NCI-H2171 treated with DMSO at 0.1 percent for 48 hours (cell line): ENCODE data around the gene ABLIM3.

Experiments
- DNase-seq: peaks from one replicate; lab custom pipeline; 2025; lab: John Stamatoyannopoulos, UW

The ABLIM3 gene

DNA sequence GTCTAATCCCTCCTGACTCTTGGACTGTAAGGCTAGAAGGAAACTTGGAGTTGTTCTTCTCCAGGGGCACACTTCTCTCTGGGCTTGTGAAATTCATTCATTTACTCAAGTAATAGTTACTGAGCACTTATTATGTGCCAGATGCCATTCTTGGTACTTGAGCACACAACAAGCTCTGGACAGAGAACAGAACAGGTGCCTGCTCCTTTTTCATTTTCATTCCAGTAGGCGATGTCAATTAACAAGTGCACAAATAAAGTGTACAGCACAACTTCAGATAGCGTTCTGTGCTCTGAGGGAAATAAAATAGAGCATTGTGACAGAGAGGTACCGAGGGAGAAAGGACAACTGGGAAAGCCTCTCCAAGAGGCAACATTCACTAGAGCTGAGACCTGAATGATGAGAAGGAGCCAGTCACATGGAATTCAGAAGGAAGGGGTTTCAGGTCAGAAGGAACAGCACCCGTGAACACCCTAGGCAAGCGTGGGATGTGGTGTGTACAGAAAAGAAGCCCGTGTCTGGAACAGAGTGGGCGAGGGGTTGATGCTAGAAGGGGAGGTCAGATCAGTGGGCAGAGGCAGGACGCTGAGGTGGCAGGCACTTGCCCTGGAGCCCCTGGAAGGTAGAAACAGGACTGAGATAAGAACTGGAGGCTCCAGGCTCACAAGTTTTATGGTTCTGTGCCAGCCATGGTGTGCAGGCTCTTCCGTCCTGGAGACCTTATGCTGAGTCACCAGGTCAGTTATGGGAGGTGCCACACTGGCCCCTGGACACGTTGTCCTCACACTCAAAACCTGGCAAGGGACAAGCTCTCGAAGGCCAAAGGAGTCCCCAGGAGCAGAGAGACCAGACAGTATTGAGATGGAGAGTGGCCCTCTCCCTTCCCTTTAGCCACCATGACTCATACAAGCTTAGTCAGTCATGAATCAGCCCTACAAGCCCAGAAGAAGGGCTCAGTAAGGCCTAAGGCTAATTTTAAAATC lies 7.2 kb upstream of the ABLIM3 start:
- no peak for DNase-seq

GRCh38 chr5:149134778-149135500 lies 6.4 kb upstream of the ABLIM3 start:
- no peak for DNase-seq

- no peak for DNase-seq
These were observed 5.6 kb upstream of the ABLIM3 start for GRCh38 chr5:149135536-149136201.

DNA sequence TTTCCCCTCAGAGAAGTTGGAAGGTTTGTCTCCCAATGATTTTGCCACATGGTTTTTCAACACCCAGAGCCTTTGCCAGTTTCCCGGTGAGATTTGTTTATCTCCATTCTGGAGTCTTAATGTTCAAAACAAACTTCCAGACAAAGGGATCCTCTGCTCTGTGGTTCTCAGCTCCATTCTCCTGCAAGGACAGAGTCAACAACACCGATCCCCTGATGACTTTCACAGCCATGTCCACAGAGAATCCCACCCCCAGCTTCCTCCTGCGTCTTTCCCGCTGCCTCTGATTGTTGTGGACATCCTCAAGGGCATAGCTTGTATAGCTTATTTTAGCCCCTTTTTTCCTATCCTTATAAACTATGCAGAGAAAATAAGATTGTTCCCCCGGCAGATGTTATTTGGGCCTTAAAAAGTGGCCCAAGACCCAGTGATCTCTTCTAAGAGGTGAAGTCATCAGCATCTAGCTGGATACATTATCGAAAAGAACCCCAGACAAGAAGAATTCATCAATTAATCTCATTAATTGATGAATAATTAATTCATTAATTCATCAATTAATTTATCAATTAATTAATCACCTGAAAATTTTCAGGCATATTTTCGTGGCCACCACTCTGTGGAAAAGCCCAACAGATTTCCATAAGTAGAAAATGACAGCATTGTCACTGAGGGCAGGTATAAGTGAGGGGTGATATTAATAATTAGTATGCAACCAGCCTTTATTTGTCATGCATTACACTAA lies 2.9 kb upstream of the ABLIM3 start:
- no peak for DNase-seq

DNA sequence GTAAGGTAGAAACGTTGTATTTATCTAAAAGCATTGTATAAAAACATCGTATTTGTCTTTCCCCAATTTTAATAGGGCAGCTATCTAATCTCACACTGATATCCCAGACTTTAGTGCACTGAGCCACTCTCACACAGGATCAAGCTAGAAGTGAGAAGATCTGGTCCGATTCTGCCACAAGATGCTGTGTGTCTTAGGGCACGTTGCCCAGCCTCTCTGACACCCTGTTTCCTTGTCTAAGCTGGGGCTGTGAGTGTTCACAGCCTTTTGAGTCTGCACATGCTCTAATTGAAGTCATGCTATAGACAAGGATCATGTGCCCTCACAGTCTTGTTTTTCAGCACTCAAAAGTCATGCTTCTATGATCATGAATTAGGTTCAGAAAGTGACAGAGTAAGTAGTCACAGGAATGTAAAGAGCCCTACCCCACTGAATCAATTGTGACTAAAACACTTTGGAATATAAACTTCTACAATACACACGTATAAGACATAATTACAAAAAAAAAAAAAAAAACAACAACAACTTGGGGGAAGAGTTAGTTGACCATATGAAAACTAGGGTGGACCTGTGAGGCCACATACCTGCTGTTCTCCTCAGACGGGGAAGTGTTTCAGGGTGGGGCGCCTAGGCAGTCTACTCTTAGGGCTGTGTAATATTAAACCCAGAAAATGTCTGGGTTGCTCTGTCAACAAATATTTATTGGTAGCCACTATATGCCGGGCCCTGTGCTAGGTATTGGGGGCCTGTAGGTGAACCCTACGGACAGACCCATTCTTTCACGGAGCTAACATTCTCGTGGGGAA lies 893 bp upstream of the ABLIM3 start:
- no peak for DNase-seq

- no peak for DNase-seq
These were observed 911 bp downstream of the ABLIM3 start for GRCh38 chr5:149141957-149142851.

GRCh38 chr5:149143470-149143869 lies 2.2 kb downstream of the ABLIM3 start:
- DNase-seq: no peak

- DNase-seq: no peak
These were observed 3.3 kb downstream of the ABLIM3 start for GRCh38 chr5:149144637-149145036.

DNA sequence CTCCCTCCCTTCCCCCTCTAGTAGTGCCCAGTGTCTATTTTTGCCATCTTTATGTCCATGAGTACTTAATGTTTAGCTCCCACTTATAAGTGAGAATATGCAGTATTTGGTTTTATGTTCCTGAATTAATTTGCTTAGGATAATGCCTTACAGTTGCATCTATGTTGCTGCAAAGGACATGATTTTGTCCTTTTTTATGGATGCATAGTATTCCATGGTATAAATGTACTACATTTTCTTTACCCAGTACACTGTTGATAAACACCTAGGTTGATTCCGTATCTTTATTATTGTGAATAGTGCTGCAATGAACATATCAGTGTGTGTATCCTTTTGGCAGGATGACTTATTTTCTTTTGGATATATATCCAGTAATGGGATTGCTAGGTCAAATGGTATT lies 3.8 kb downstream of the ABLIM3 start:
- no peak for DNase-seq

DNA sequence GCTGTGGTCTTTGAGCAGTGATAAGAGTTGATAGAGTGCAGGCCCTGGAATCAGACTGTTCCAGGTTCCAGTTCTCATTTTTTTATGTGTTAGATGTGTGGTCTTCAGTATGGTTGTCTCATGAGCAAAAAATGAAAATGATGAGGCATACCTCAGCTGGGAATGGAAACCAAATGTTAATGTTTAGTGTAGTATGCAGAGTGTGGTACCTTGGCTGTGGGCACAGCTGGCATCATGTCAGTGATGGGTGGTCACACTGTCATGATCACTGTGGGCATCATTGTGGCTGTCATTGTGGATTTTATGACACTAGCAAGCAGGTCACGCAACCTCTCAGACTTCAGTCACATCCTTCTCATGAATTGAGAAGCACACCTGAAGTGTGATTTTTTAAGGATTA lies 6.4 kb downstream of the ABLIM3 start:
- DNase-seq: no peak

DNA sequence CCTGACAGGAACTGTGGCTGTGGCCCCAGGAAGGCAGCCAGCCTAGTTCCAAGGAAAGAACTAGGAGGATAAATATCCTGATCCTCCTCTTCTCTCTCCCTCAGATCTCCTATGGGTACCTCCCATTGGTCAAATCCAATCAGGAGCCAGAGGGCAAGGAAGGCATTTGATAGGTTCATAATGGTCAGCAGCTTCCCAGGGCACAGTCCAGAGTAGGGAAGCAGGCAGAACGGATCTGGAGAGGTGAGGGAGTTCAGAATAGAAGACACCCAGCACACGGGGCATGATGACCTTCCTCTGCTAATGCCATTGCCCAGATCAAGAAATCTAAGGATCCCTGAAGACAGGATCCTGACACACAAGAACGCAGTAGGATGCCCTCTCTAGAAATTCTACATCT lies 8.6 kb downstream of the ABLIM3 start:
- DNase-seq: no peak

DNA sequence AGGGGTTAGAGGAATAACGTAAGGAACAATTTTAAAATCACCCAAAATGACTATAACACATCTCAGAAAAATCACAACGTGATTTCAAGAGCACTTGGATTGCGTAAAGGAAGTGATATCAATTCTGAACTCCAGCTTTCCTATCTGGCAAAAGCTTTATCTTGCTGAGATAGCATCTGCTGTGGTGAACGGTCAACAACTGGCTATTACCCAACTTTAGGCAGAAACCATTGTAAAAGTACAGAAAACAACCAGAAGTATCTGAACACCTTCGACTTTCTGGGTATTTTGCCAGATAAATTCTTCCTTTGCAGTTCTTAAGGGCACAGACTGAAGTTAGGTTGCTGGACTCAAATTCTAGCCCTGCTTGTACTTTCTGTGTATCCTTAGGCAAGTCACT lies 9.2 kb downstream of the ABLIM3 start:
- no peak for DNase-seq

DNA sequence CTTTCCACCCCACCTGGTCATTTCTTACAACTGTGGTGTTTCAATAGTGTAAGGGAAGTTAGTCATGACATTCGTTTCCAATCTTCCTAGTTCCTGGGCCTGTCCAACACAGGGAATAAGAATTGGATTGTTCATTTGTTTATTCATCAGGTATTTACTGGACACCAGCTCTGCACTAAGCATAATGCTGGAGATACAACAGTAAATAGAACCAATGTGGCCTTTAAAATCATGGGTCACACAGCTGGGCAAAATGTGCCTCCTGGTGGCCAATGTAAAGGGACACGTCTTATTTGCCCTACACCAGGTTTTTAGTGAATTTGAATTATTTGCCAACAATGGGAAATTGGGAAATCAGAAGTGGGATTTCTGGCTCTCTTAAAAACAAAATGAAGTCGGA lies 10.4 kb downstream of the ABLIM3 start:
- DNase-seq: no peak

- no peak for DNase-seq
These were observed 11.0 kb downstream of the ABLIM3 start for GRCh38 chr5:149152317-149152746.

GRCh38 chr5:149153193-149153750 lies 12.0 kb downstream of the ABLIM3 start:
- DNase-seq: peak; percentile 34

GRCh38 chr5:149153751-149154610 lies 12.7 kb downstream of the ABLIM3 start:
- DNase-seq: peak; percentile 80

DNA sequence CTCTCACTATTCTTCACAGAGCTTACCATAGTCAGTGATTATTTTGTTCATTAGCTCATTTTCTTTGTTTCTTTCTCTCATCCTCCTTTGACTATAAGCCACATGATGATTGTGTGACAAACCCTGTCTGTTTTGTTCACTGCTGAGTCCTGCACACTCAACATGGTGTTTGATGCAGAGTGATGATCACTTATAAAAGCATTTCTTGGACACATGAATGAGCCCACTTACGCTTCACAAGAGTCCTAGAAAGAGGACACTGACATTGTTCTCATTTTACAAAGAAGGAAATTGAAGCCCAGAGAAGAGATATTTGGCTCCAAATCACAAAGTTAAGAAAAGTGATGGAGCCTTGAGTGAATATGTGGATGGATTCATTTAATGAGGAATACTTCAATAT lies 13.4 kb downstream of the ABLIM3 start:
- DNase-seq: no peak

DNA sequence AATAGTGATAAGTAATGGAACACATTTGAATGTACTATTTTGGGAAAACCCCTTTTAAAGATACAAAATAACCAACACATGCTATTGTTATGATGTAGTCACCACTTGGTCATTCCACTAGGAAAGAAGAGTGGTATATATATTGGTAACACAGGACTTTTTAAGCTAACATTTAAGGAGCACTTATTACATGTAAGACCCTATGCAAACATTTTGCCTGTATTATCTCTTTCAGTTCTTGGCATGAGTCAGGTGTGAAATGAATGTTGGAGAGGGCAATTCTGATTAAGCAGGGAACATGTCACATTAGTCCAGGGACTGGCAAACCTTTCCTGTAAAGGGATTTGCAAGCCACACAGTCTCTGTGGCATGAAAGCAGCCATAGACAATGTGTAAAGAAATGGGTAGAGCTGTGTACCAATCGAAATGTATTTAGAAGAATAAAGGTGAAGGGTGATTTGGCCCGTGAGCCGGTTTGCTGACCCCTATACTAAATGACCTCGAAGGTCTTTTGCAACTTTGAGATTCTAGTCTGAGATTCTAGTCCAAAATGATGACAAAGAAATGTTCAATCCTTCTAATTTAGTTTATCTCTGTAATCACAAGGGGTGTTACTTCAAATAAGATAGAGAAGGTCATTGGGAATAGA lies 15.3 kb downstream of the ABLIM3 start:
- DNase-seq: no peak
